SK-N-SH (cell line): Measurements from ENCODE around the gene FOS.

ENCODE experiments used
- ELF1 ChIP-seq: IDR thresholded peaks from 2 replicates; pipeline ENCODE4 v1.4.0; 2012
- EP300 ChIP-seq, 2 experiments: IDR thresholded peaks; 2 replicates each; pipeline versions ENCODE4 v1.4.0 to v1.6.1; 2012; ENCODE audit warnings: borderline replicate concordance in 1 of 2, low read depth in 1 of 2, low read length in 1 of 2
- POLR2AphosphoS5 ChIP-seq: IDR thresholded peaks from 2 replicates; pipeline ENCODE4 v1.6.1; 2012; ENCODE audit warnings: low read depth, low read length
- SIN3A ChIP-seq: IDR thresholded peaks from 2 replicates; pipeline ENCODE4 v1.6.1; 2012; ENCODE audit warnings: low read depth, mild to moderate bottlenecking, low read length, moderate library complexity, borderline replicate concordance
- TCF12 ChIP-seq: IDR thresholded peaks from 2 replicates; pipeline ENCODE4 v1.4.0; 2012
- TEAD4 ChIP-seq: IDR thresholded peaks from 2 replicates; pipeline ENCODE4 v1.4.0; 2012; ENCODE audit warnings: mild to moderate bottlenecking, borderline replicate concordance; ENCODE audit not compliant: insufficient read depth
- TF ChIP-seq, protein P1 (sequence below): fragments of 200-600 bp; sonication (generic); IDR thresholded peaks from 2 replicates; pipeline ENCODE4 v1.6.1; 2017; ENCODE audit warnings: antibody characterized with exemption, mild to moderate bottlenecking, moderate library complexity
- TF ChIP-seq, protein P2 (sequence below): fragments of 150-350 bp; IDR thresholded peaks from 2 replicates; pipeline ENCODE4 v1.6.1; 2016; ENCODE audit warnings: mild to moderate bottlenecking, low read depth, low read length
- TF ChIP-seq, protein P3 (sequence below): IDR thresholded peaks from 2 replicates; pipeline ENCODE4 v1.6.1; 2012; ENCODE audit warnings: mild to moderate bottlenecking, low read depth, low read length, moderate library complexity
- TF ChIP-seq, protein P4 (sequence below): IDR thresholded peaks from 2 replicates; pipeline ENCODE4 v1.4.0; 2012; ENCODE audit warnings: low read depth, borderline replicate concordance

DNA sequence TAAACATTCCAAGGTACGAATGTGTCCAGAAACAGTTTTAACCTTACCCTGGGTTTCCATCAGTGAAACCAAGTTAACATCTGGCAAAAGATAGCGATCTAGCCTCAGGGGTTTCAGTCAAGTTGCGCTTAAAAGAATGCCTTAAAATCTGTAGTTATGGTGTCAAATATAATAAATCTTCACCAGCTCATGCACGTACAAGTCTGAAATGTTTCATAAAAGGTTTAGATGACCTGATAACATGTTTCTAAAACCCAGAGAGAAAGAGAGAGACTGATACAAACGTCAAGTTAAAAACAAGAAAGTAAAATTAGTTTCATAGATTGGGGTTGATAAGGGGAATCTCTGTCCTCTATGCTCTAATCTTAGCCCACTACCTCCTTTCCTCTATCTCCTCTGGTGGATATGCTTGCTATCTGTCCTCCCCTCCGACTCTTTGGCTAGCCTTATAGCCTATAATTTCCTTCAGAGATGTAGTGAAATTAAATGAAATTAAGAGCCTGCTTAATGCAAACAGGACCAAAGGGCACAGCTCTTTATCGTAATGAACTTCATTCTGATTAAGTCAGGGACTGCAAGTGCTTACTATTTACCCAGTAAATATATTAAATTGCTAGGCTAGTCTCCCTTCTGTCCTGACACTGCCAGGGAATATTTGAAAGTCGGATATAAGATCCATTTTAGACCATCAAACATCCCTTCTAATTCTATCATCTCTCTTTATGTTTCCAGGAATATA lies 18.4 kb upstream of the FOS start:
- TF ChIP-seq TEAD4 (no peak), TCF12 (no peak; the same call in 1 of the 2 replicates), POLR2AphosphoS5 (no peak), ELF1 (no peak), EP300 (IDR thresholded peaks at IDR 0.05; ENCODE audit: borderline replicate concordance in 1 of 2, low read depth in 1 of 2, low read length in 1 of 2) (peak in 1 of 2 experiments; percentile 39; a peak in 1 of 4 replicates), SIN3A (no peak)
- TF ChIP-seq, protein P1, sequence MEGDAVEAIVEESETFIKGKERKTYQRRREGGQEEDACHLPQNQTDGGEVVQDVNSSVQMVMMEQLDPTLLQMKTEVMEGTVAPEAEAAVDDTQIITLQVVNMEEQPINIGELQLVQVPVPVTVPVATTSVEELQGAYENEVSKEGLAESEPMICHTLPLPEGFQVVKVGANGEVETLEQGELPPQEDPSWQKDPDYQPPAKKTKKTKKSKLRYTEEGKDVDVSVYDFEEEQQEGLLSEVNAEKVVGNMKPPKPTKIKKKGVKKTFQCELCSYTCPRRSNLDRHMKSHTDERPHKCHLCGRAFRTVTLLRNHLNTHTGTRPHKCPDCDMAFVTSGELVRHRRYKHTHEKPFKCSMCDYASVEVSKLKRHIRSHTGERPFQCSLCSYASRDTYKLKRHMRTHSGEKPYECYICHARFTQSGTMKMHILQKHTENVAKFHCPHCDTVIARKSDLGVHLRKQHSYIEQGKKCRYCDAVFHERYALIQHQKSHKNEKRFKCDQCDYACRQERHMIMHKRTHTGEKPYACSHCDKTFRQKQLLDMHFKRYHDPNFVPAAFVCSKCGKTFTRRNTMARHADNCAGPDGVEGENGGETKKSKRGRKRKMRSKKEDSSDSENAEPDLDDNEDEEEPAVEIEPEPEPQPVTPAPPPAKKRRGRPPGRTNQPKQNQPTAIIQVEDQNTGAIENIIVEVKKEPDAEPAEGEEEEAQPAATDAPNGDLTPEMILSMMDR, result no peak
- TF ChIP-seq, protein P2, sequence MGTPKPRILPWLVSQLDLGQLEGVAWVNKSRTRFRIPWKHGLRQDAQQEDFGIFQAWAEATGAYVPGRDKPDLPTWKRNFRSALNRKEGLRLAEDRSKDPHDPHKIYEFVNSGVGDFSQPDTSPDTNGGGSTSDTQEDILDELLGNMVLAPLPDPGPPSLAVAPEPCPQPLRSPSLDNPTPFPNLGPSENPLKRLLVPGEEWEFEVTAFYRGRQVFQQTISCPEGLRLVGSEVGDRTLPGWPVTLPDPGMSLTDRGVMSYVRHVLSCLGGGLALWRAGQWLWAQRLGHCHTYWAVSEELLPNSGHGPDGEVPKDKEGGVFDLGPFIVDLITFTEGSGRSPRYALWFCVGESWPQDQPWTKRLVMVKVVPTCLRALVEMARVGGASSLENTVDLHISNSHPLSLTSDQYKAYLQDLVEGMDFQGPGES, result no peak
- TF ChIP-seq, protein P3, sequence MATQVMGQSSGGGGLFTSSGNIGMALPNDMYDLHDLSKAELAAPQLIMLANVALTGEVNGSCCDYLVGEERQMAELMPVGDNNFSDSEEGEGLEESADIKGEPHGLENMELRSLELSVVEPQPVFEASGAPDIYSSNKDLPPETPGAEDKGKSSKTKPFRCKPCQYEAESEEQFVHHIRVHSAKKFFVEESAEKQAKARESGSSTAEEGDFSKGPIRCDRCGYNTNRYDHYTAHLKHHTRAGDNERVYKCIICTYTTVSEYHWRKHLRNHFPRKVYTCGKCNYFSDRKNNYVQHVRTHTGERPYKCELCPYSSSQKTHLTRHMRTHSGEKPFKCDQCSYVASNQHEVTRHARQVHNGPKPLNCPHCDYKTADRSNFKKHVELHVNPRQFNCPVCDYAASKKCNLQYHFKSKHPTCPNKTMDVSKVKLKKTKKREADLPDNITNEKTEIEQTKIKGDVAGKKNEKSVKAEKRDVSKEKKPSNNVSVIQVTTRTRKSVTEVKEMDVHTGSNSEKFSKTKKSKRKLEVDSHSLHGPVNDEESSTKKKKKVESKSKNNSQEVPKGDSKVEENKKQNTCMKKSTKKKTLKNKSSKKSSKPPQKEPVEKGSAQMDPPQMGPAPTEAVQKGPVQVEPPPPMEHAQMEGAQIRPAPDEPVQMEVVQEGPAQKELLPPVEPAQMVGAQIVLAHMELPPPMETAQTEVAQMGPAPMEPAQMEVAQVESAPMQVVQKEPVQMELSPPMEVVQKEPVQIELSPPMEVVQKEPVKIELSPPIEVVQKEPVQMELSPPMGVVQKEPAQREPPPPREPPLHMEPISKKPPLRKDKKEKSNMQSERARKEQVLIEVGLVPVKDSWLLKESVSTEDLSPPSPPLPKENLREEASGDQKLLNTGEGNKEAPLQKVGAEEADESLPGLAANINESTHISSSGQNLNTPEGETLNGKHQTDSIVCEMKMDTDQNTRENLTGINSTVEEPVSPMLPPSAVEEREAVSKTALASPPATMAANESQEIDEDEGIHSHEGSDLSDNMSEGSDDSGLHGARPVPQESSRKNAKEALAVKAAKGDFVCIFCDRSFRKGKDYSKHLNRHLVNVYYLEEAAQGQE, result no peak
- TF ChIP-seq, protein P4, sequence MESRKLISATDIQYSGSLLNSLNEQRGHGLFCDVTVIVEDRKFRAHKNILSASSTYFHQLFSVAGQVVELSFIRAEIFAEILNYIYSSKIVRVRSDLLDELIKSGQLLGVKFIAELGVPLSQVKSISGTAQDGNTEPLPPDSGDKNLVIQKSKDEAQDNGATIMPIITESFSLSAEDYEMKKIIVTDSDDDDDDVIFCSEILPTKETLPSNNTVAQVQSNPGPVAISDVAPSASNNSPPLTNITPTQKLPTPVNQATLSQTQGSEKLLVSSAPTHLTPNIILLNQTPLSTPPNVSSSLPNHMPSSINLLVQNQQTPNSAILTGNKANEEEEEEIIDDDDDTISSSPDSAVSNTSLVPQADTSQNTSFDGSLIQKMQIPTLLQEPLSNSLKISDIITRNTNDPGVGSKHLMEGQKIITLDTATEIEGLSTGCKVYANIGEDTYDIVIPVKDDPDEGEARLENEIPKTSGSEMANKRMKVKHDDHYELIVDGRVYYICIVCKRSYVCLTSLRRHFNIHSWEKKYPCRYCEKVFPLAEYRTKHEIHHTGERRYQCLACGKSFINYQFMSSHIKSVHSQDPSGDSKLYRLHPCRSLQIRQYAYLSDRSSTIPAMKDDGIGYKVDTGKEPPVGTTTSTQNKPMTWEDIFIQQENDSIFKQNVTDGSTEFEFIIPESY, result no peak
